ENCODE data around the gene OAT. TPM values are rescaled to one million over a fixed set of nuclear protein-coding genes. Genes with fewer than 3 reads are reported as not detected.

OAT gene
- total RNA-seq, 1 experiment from 2014 or later, result 67.9 TPM

DNA sequence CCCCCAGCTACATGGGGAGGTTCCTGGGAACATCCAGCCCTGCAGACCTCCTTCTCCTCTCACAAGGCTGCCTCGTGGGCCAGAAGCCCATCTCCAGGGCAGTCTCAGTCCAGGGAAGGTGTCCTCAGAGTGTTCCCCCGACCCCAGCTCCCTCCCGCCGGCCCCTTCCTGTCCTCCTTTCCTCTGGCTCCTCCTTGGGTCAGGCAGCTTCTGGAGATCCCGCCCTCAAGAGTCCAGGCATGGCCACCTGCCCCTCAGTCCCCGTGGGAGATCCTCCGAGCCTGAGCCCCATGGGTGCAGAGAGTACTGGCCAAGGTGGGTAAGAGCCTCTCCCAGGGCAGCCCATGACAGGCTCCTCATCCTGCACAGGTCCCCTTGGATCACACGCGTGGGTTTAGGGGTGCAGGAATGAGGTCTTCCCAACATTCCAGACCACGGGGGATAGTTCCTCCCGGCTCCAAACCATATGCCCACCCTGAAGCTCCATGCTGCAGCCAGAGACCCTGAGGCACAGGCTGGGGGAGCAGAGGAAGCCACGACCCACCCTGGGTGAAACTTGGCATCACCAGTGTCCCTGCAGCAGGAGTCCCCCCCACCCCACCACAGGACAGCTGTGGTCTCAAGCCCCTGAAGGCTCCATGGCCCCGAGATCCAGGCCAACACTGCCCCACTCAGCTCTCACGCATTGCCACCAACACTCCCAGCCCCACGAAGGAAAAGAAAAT, 65.5 kb downstream of the OAT start:
- Histone ChIP-seq H2BK12ac (ENCODE audit: insufficient read length, low read depth, low read length) (no peak overlapping the region), H4K91ac (ENCODE audit: insufficient read length, low read depth, low read length) (no peak overlapping the region), H3K79me2 (ENCODE audit: insufficient read depth, low read length) (no peaks in the 10 kb centered on the region), H3K56ac (ENCODE audit: insufficient read length, low read depth, low read length) (no peak overlapping the region), H2AFZ (ENCODE audit: low read length) (no peak overlapping the region), H3K4ac (ENCODE audit: low read depth, low read length) (no peak overlapping the region), H3K18ac (ENCODE audit: insufficient read length, low read depth, low read length) (no peak overlapping the region), H2BK15ac (ENCODE audit: low read depth, low read length) (no peak overlapping the region), H3K23me2 (ENCODE audit: insufficient read length, low read depth, low read length, poor library complexity, severe bottlenecking) (no peaks in the 10 kb centered on the region), H3K14ac (ENCODE audit: insufficient read depth, low read length) (no peak overlapping the region), H3K79me1 (ENCODE audit: insufficient read depth, low read depth, low read length, poor library complexity, severe bottlenecking) (no peaks in the 10 kb centered on the region), H3K9ac (ENCODE audit: extremely low read depth, insufficient read length, low read length) (no peak overlapping the region), H4K5ac (ENCODE audit: insufficient read length, low read depth, low read length) (no peak overlapping the region), H3T11ph (ENCODE audit: low read length) (no peak overlapping the region), H2AK5ac (ENCODE audit: insufficient read length, low read length) (no peak overlapping the region), H4K8ac (replicated peaks; ENCODE audit: insufficient read length, low read depth, low read length) (no peak overlapping the region), H4K20me1 (ENCODE audit: control insufficient read depth, insufficient read depth, insufficient read length) (no peaks in the 10 kb centered on the region), H2BK5ac (ENCODE audit: insufficient read length, low read length) (no peak overlapping the region), H2BK120ac (ENCODE audit: low read depth, low read length, poor library complexity, severe bottlenecking) (no peak overlapping the region), H3K27ac (ENCODE audit: insufficient read length, low read depth, low read length) (no peak overlapping the region), H3K4me2 (ENCODE audit: insufficient read depth, insufficient read length, low read length) (no peak overlapping the region), H3K27me3 (ENCODE audit: insufficient read depth, low read length) (no peaks in the 10 kb centered on the region), H2BK20ac (ENCODE audit: low read depth, low read length, poor library complexity, severe bottlenecking) (no peak overlapping the region), H3K23ac (ENCODE audit: insufficient read length, low read depth, low read length) (no peak overlapping the region), H3K4me1 (ENCODE audit: insufficient read depth, low read length) (no peaks in the 10 kb centered on the region; the same call in 1 of the 2 replicates), H3K9me3 (ENCODE audit: control insufficient read depth, low read depth, low read length) (no peaks in the 10 kb centered on the region)
- Mint-ChIP-seq H3K36me3 (ENCODE audit: insufficient read depth in 1 of 3, low read depth in 3 of 3) (no peaks in the 10 kb centered on the region), H3K9me3 (no peaks in the 10 kb centered on the region; a peak in 1 of 5 replicates), H3K4me3 (no peak overlapping the region), H3K4me1 (peaks cover 5 to 44% of the 10 kb centered on the region in 2 experiments), H3K27ac (no peak overlapping the region), H3K27me3 (ENCODE audit: low read depth) (peaks cover 2% of the 10 kb centered on the region)
- DNase-seq, result peak; percentile 24
- WGBS (ENCODE audit: extremely low coverage, insufficient read length, low lambda C conversion rate), result no CpG with 5 or more reads among the region's 15 CpGs
- TF ChIP-seq, protein P1, sequence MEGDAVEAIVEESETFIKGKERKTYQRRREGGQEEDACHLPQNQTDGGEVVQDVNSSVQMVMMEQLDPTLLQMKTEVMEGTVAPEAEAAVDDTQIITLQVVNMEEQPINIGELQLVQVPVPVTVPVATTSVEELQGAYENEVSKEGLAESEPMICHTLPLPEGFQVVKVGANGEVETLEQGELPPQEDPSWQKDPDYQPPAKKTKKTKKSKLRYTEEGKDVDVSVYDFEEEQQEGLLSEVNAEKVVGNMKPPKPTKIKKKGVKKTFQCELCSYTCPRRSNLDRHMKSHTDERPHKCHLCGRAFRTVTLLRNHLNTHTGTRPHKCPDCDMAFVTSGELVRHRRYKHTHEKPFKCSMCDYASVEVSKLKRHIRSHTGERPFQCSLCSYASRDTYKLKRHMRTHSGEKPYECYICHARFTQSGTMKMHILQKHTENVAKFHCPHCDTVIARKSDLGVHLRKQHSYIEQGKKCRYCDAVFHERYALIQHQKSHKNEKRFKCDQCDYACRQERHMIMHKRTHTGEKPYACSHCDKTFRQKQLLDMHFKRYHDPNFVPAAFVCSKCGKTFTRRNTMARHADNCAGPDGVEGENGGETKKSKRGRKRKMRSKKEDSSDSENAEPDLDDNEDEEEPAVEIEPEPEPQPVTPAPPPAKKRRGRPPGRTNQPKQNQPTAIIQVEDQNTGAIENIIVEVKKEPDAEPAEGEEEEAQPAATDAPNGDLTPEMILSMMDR (conservative IDR thresholded peaks at IDR 0.05), result no peak
